Epidermal melanocyte (primary cell): Measurements from ENCODE around the gene U2AF2.

ENCODE experiments used
- DNase-seq: peaks from one replicate; pipeline ENCODE4 v3.0.0; 2011; ENCODE audit warnings: low spot score; ENCODE audit not compliant: insufficient read length

Gene U2AF2

DNA sequence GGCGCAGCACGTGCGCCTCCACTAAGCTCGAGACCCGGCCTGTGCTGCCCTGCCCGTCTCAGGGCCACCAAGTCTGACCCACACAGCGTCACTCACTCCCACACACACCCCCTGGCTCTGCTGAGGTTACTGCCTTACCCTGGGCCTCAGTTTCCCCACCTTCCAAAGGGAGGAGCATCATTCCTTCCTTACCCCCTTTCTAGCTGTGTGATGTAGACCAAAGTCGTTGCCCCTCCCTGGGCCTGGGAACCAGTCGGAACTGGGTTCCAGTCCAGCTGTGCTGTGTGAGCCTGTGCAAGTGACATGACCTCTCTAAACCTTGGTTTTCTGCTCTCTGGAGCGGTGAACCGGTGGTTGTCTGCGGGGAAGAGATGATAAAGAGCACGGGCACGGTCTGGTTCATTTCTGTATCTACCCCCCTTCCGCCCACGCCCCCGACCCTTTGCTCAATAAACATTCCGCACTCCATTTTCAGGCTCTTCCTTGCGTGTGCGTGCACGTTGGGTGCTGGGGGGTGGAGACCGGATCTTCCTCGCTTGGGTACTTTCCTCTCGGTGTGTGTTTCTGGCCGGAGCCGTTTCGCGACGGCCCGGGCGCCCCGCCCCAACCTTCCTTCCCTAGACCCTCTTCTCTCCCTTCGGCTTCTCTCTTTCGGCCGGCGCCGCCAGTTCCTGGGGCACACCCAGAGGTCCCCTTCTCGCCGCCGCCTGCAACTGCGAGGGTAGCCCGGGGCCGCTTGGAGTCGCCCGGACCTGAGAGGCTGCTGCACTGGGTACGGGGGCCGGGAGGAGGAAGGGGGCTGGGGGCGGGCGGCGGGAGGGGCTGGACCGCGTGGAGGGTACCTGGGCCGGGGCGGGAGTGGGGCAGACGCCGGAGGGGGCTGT, 11.6 kb upstream of the U2AF2 start, which contains the start of gene ZNF581:
Gene ZNF581 (plus strand): TSS at position 647 of the 884 bp plus-strand sequence. CDS start 923 bp downstream, outside the sequence.
- DNase-seq, result peak; percentile 96

DNA sequence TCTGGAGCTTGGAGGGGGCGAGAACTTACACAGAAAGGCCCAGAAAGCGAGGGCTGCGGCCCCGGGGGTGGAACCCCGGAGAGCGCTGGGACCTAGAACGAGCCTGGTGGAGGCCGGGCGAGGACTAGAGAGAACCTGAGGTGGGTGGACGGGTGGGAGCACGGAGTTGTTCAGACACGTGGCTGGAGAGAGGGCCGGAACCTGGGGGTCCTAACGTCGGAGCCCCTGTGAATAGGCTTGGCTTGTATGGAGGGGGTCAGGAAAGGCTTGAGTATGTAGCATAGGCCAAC, 11.0 kb upstream of the U2AF2 start:
- no peak for DNase-seq

DNA sequence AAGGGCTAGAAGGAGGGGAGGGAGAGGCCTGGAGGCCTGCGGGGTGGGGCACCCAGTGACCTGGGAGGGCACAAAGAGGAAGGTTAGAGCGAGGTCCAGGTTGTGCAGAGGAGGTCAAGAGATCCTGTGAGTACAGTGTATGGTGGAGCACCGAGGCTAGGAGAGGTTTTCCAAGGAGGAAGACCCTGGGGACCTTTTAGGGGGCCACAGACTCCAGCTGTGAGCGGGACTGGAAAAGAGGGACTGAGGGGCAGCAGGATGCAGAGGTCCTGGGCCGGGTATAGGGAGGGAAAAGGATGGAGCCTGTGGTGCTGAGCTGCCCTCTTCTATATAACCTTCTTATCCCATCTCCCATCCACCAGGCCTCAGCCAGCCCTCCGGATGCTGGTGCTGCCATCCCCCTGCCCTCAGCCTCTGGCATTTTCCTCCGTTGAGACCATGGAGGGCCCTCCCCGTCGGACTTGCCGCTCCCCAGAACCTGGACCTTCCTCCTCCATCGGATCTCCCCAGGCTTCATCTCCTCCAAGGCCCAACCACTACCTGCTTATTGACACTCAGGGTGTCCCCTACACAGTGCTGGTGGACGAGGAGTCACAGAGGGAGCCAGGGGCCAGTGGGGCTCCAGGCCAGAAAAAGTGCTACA, 10.5 kb upstream of the U2AF2 start:
- DNase-seq, result no peak

DNA sequence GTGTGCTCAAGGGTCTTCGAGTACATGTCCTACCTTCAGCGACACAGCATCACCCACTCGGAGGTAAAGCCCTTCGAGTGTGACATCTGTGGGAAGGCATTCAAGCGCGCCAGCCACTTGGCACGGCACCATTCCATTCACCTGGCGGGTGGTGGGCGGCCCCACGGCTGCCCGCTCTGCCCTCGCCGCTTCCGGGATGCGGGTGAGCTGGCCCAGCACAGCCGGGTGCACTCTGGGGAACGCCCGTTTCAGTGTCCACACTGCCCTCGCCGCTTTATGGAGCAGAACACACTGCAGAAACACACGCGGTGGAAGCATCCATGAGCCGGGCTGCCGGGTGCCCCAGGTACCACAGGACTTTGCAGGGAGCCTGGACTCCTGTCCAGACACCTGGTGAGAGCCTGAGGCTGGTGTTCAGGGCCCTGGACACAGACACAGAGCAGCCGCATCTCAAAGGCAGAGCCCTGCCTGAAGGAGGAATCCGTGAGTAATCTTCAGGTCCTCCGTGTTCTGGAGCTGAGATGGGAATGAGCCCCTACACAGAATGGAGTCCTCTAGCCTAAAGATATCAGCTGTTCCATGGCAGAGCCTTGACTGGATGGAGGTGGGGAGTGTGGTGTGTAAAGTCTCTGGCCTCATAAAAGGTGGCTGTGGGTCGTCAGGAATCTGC, 9.9 kb upstream of the U2AF2 start:
- no peak for DNase-seq

DNA sequence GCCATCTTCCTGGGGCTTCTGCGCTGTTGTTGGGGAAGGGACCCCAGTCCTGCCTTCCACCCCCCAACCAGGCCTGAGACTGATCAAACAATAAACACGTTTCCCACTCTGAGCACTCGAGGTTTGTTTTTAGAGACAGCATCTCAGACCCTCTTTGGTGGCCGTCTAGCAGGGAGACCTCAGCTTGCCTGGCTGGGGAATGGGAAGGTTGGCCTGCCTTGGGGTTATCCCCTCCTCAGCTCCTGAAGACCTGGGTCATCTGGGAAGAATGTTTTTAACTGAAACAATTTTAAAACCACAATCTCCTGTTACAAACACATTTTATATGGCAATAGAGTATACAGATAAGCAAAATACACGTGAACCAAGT, 9.3 kb upstream of the U2AF2 start:
- no peak for DNase-seq

DNA sequence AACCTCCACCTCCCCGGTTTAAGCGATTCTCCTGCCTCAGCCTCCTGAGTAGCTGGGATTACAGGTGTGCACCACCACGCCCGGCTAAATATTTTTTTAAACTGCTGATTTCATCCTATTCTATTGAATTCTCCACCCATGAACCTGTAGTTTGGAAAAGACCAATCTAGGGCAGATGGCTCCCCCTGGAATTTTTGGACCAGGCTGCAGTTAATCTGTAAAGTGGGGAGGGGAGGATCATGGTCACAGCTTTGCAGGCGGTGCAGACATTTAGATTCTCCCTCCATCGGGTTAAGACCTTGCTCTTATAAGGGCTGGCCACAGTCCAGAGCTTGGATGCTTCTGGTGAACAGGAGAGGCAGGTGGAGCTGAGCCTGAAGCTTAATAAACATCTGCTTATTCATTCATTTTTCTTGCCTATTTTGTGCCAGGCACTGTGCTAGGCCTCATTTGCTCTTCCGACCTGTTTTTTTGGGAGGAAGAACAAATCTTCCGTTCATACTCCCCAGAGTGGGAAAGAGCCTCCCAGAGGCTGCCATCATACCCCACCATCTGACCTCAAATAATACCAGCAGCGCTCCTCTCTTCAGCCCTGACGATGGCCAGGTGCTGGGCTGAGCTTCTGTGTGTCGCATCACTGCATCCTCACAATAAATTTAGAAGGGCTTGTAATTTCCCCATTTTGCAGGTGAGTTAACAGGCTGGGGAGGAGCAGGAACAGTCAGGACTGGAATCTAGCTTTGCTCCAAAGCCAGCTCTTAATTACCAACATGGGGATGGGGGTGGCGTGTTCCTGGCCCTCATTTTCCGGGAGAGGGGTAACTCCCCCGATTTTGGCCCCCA, 7.7 kb upstream of the U2AF2 start:
- no peak for DNase-seq

DNA sequence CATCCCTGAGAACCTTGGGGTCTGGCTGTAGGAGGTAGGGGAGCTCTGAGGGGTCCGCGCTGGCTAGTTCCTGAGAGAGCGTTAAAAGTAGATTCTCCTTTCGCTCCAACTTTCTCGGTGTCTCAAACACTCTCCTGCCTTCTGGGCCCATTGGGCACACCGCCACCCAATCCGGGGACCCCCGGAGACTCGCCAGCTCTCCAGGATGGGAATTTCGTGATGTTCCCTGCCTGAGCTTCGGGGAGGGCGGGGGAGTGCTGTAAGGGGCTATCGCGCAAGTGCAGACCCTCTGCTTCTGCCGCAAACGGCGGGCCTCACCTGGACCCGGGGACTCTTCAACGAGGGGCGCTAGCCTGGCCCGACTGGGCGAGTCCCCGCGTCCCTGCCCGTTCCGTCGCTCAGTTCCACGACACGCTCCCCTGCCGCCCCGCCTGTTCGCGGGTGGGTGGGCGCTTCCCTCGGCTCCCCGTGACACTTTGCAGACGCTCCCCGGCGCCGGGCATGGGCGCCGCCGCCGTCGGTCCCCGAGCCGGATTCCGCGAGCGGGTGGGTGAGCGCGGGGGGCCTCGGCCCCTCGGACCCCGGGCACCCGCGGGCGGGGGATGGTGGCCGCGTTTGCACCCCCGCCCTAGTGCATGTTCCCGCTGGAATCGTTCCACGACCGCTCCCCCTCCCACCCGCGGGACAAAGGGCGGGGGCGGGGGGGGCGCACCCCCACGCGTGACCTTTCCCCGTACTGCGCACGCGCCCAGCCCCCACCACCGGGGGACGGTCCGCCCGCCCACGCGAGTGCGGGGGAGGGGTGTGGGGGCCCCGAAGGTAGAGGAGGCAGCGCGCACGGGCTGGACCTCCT, 6.9 kb upstream of the U2AF2 start, which contains the start of gene CCDC106:
Gene CCDC106 (plus strand): TSS at position 481 of the 853 bp plus-strand sequence. CDS start 835 bp downstream, outside the sequence.
- DNase-seq, result peak; percentile 85

DNA sequence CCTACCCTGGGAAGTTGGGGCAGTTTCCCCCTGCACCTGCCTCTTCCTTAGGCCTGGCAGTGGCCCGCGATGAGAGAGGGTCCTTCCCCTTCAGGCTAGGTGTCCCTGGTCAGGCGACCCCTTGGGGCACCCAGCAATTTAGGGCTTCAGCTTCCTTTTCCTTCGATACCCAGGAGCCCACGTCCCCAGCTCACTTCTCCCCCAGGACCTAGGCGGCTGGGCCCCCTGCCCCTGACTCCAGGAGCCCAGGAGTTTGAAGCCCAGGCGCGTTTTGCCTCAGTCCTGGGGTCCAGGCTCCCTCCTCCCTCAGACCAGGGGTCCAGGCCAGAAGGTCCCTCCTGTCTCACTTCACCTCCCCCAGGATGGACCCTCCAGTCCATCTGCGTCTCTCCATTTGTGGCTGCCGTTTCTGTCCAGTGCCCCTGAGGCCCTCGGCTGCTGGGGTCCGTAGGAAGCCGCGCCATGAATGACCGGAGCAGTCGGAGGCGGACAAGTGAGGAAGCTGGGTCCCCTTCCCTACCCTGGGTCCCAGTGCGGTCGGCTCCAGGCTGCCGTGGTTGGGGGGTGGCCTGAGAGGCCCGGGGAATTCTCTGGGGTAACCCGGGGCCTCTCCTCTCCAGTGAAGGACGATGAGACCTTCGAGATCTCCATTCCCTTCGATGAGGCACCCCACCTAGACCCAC, 6.1 kb upstream of the U2AF2 start:
- no peak for DNase-seq

DNA sequence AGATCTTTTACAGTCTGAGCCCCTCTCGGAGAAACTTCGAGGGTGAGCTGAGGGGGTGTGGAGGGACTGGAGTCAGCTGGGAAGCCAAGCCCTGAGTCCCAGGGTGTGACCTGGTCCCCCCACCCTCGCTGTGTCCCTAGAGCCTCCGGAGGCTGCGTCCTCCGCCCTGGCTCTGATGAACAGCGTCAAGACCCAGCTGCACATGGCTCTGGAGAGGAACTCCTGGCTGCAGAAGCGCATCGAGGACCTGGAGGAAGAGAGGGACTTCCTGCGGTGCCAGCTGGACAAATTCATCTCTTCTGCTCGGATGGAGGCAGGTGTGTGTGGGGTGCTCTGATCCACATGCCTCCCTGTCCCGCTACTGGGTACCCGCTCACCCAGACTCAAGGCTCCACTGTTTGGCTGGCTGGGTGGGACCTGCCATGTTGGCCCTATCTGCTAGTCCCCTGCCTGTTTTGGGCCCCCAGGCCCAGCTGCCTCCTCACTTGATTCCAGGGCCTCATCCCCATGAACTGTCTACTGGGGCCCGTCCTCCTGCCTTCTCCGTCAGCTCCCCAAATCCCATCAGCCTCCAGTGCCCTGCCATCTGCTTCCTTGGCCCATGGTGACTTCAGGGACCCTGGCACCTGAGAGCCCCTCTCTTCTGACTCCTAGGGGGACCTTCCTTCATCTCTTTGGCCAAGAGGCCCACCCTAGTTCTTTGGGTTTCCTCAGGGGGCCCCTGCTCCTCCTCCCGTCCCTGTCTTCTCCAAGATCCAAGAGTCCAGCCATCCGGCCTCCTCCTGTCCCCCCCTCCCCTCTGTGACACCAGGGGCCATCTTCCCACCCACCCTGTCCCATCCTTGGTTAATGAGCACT, 5.3 kb upstream of the U2AF2 start:
- no peak for DNase-seq

DNA sequence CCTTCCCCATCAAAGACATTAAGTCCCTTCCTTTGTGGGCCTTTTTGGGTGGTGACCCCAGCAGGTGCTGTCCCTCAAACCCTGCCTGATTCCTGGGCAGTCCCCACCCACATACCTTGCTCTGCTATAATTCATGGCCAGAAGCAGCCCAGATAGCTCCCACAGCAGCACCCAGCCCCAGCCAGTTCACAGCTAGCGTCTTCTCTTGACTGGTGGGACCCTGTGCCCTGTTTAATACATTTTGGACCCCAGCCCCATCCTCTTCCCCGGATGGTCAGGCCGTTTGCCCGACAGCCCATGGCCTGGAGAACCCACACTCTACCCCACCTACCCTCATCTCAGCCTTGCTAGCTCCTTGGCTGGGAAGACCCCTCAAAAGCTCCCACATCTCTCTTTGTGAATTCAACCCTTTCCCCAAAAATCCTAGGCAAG, 4.7 kb upstream of the U2AF2 start:
- no peak for DNase-seq

DNA sequence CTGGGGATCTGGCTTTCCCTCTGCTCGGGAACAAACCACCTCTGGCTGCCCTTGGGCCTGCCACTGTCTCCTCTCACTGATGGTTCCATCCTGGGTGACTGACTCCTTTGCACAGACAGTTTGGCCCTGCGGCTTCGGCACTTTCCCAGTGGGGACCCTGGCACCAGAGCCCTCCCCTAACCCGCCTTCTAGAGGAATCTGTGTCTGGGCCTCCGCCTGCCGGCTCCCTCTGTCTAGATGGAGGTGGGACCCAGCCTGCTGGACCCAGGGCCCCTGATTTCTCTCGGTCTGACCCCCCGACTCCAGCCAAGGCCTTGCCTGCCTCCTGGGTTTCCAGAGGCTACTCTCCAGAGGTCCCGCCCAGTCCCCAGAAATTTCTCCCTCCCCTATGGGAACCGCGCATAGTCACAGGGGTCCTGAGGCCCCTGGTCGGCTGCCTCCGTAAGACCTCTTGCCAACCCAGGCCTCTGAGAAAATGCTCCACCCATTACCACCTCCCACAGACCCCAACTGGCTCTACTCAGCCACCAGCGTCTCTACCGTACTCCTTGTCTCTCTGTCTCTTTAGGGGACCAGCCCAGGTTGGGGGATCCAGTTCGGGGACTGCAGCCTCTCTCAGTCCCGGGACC, 4.1 kb upstream of the U2AF2 start:
- no peak for DNase-seq

DNA sequence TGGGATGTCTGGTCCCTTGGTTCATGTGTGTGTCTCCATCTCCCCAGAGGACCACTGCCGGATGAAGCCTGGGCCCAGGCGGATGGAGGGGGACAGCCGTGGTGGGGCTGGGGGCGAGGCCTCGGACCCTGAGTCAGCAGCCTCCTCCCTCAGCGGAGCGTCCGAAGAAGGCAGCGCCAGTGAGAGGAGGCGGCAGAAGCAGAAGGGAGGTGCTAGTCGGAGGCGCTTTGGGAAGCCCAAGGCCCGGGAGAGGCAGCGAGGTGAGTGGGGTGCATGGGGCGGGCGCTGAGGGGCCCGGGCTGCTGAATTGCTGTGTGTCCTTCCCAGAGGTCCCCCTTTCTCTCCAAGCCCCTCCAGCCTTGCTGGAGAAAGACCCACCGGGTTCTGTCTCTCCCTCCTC, 3.6 kb upstream of the U2AF2 start:
- DNase-seq, result no peak

DNA sequence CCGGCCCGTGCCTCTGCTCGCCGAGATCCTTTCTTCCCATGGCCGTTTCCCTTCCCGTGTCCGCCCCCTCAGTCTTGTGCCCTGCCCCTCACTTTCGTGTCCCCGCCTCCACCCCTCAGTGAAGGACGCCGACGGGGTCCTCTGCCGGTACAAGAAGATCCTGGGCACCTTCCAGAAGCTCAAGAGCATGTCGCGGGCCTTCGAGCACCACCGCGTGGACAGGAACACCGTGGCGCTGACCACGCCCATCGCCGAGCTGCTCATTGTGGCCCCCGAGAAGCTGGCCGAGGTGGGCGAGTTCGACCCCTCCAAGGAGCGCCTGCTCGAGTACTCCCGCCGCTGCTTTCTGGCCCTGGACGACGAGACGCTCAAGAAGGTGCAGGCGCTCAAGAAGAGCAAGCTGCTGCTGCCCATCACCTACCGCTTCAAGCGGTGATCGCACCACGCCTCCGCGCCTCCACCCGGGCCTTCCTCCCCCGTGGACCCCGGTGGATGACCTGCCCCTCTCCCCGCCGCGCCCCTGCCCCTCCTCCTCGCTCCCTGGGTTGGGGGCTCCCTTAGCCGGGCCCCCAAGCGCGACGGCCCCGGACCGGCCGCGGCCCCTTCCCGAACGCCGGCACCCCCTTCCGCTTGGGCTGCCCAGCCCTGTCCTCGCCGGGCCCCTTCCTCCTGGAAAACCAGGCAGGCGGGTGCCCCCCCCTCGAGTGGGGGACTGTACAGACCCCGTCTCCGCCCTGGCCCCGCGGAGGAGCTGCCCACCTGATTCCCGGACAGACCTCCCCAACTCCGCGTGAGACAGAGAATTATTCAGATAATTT, 2.3 kb upstream of the U2AF2 start:
- peak; percentile 4 for DNase-seq

DNA sequence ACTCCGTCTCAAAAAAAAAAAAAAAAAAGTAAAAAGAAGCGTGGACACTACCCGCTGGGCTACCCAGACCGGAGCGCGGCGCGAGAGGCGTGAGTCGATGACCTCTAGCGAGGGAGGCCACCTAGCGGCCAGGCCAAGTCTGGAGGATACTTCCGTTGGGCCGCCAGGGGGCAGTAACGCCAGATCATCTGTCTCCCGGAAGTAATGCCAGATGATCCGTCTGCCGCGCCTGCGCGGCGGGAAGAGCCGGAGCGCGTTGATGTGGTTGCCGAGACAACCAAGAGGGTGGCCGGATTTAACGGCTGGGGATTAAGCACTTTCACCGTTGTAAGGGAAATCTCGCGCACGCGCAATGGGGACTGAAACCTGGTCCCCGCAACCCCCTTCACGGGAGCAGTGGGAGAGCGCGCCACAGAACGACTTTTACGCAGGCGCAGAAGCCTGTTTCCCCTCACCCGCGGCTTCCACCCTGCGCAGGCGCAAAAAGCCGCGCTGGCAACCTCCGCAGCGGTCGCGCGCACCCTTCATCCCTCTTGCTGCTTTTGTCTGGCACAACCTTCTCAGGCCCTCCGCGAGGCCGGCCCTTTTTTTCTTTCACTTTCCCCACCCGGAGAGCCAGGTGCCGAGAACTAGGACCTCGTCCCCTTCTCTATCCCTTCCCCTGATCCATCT, 1.0 kb upstream of the U2AF2 start:
- peak; percentile 98 for DNase-seq

DNA sequence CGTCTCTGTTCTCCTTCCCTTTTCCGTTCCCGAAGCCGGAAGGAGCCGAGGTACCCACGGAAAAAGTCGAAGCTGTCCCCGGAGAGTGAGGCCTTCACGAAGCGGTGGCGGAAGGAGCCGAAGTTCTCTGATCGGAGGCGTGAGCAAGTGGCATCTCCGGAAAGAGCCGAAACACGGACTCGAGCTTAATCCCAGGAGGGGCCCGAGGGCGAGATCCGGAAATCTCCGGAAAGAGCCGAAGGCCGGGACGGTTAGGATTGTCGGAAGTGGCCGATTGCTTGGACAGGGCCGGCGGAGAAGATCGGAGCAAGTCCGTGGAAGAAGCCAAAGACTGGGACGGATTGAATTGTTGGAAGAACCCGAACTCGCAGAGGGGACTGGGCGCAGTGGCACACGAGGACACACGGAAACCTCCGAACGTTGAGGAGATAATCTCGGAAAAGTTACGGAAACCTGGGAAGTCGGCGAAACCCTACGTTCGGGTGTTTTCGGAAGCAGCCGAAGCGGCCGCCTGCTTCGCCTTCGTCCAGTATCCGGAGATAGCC, 440 bp upstream of the U2AF2 start:
- peak; percentile 88 for DNase-seq

DNA sequence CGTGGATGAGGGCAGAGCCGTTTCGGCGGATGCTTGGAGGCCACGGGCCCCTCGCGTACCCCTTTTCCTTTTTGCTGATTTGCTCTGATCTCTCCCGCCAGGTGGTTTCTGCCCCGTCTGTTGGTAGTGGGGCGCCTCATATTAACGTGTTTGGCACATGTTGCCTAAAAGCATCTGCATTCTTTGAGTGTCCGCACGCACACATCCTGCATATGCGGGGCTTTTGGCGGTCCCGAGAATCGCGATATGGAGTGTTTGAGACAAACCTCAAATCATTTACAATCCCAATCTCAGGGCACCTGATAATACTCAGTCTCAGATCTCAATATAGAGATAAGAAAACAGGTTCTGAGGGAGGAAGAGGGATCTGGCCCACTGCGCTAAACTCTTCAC, 809 bp downstream of the U2AF2 start:
- DNase-seq, result no peak

DNA sequence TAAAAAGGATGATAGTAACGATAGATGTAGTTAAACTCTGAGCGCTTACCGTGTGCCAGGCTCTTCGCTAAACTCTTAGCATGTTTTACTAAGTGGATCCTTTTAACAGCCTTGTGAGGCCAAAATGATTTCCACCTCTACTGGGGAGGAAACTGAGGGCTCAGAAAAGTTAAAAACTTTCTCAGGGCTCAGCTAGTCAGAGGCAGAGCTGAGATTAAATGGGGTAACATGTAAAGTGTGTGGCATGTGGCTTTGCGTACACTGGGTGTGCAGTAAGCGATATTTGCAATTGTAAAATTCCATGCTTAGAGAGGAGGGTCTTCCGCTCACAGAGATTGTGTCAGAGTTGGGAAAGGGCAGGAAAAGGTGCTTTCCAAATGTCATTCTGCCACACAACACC, 1.7 kb downstream of the U2AF2 start:
- DNase-seq, result no peak
